GM19328 (cell line): ENCODE measurements around the gene AADAT.
"Not testable (repeated sequence)": the region's sequence is repeated elsewhere in the genome, so short reads cannot be mapped to it uniquely, and the experiment has no call there.

Experiments used
- ATAC-seq: cut with Tn5 transposase; IDR thresholded peaks from one replicate; pipeline ENCODE4 v1.9.1; 2021; ENCODE audit warnings: mild to moderate bottlenecking, moderate library complexity; ENCODE audit not compliant: unreplicated experiment

Gene AADAT

GRCh38 chr4:170090352-170091052 lies 746 bp upstream of the AADAT start:
- ATAC-seq = no peak

- ATAC-seq = no peak
Observed at GRCh38 chr4:170089274-170089667, 485 bp downstream of the AADAT start.

- no peak for ATAC-seq
Observed at GRCh38 chr4:170088716-170089115, 1.0 kb downstream of the AADAT start.

GRCh38 chr4:170087163-170087700 lies 2.5 kb downstream of the AADAT start:
- no peak for ATAC-seq

- ATAC-seq = no peak
Observed at GRCh38 chr4:170083541-170083940, 6.2 kb downstream of the AADAT start.

GRCh38 chr4:170080496-170080895 lies 9.3 kb downstream of the AADAT start:
- ATAC-seq = no peak

GRCh38 chr4:170079981-170080380 lies 9.8 kb downstream of the AADAT start:
- ATAC-seq = no peak

GRCh38 chr4:170071196-170071595 lies 18.6 kb downstream of the AADAT start:
- ATAC-seq = no peak

GRCh38 chr4:170068438-170069128 lies 21.2 kb downstream of the AADAT start:
- no peak for ATAC-seq

GRCh38 chr4:170059421-170059820 lies 30.3 kb downstream of the AADAT start:
- ATAC-seq = no peak

GRCh38 chr4:170058826-170059225 lies 30.9 kb downstream of the AADAT start:
- ATAC-seq = no peak

- no peak for ATAC-seq
Observed at GRCh38 chr4:170057866-170058265, 31.9 kb downstream of the AADAT start.

- no peak for ATAC-seq
Observed at GRCh38 chr4:170052919-170053318, 36.8 kb downstream of the AADAT start.

GRCh38 chr4:170051402-170051801 lies 38.4 kb downstream of the AADAT start:
- ATAC-seq = no peak

- ATAC-seq = no peak
Observed at GRCh38 chr4:170049766-170050165, 40.0 kb downstream of the AADAT start.

GRCh38 chr4:170047771-170048354 lies 41.9 kb downstream of the AADAT start:
- no peak for ATAC-seq

- ATAC-seq = not testable (repeated sequence)
Observed at GRCh38 chr4:170046156-170046555, 43.6 kb downstream of the AADAT start.

GRCh38 chr4:170040031-170040680 lies 49.6 kb downstream of the AADAT start:
- ATAC-seq = no peak

- ATAC-seq = no peak
Observed at GRCh38 chr4:170038769-170039168, 51.0 kb downstream of the AADAT start.

- no peak for ATAC-seq
Observed at GRCh38 chr4:170038232-170038631, 51.5 kb downstream of the AADAT start.

GRCh38 chr4:170037481-170037880 lies 52.3 kb downstream of the AADAT start:
- ATAC-seq = no peak
